NK-92 (cell line): ENCODE measurements around the gene RUNX1.

Source experiments
- DNase-seq: peaks from one replicate; lab custom pipeline; 2025; ENCODE audit not compliant: unreplicated experiment; lab: John Stamatoyannopoulos, UW

The RUNX1 gene

GRCh38 chr21:35062016-35062415 lies 12.9 kb upstream of the RUNX1 start:
- no peak for DNase-seq

- DNase-seq = no peak
Observed at GRCh38 chr21:35059742-35060141, 10.6 kb upstream of the RUNX1 start.

- no peak for DNase-seq
Observed at GRCh38 chr21:35058058-35058457, 9.0 kb upstream of the RUNX1 start.

- no peak for DNase-seq
Observed at GRCh38 chr21:35057428-35057827, 8.3 kb upstream of the RUNX1 start.

GRCh38 chr21:35053356-35054096 lies 4.4 kb upstream of the RUNX1 start:
- DNase-seq = no peak

- DNase-seq = no peak
Observed at GRCh38 chr21:35052801-35053200, 3.7 kb upstream of the RUNX1 start.

- no peak for DNase-seq
Observed at GRCh38 chr21:35051287-35051818, 2.3 kb upstream of the RUNX1 start.

GRCh38 chr21:35050348-35051286 lies 1.5 kb upstream of the RUNX1 start:
- no peak for DNase-seq

- no peak for DNase-seq
Observed at GRCh38 chr21:35048183-35048601, 910 bp downstream of the RUNX1 start.

GRCh38 chr21:35046880-35047229 lies 2.2 kb downstream of the RUNX1 start:
- DNase-seq = no peak

- DNase-seq = no peak
Observed at GRCh38 chr21:35046263-35046624, 2.9 kb downstream of the RUNX1 start.

- DNase-seq = no peak
Observed at GRCh38 chr21:35045542-35046262, 3.4 kb downstream of the RUNX1 start.

GRCh38 chr21:35044770-35045541 lies 4.1 kb downstream of the RUNX1 start:
- no peak for DNase-seq

GRCh38 chr21:35044128-35044527 lies 5.0 kb downstream of the RUNX1 start:
- no peak for DNase-seq

- DNase-seq = no peak
Observed at GRCh38 chr21:35043549-35043948, 5.6 kb downstream of the RUNX1 start.

GRCh38 chr21:35042836-35043235 lies 6.3 kb downstream of the RUNX1 start:
- DNase-seq = no peak

- DNase-seq = no peak
Observed at GRCh38 chr21:35041881-35042280, 7.2 kb downstream of the RUNX1 start.

- DNase-seq = no peak
Observed at GRCh38 chr21:35041122-35041521, 8.0 kb downstream of the RUNX1 start.

GRCh38 chr21:35039595-35040289 lies 9.4 kb downstream of the RUNX1 start:
- DNase-seq = no peak

GRCh38 chr21:35038772-35039319 lies 10.3 kb downstream of the RUNX1 start:
- DNase-seq = no peak
